ENCODE results near the gene STAT2.
"Not testable (repeated sequence)": the region's sequence is repeated elsewhere in the genome, so short reads cannot be mapped to it uniquely, and the experiment has no call there.

GRCh38 chr12:56342290-56342689 is 17.6 kb downstream of the STAT2 start:
- not testable (repeated sequence) for TF ChIP-seq POLR2AphosphoS5 (IDR thresholded peaks at IDR 0.05; ENCODE audit: borderline replicate concordance, low read depth, low read length); EZH2 (IDR thresholded peaks at IDR 0.05)

Measured in SK-N-MC (cell line).